Colonic mucosa (tissue), 4 donors: Measurements from ENCODE around the gene ADGRF4. TPM values are rescaled to one million over a fixed set of nuclear protein-coding genes. Genes with fewer than 3 reads are reported as not detected.

Experiments used
- DNase-seq: peaks from one replicate; pipeline ENCODE4 v3.0.0-alpha.2; 2020
- H3K27ac ChIP-seq: fragments of 200-600 bp; one replicate; pipeline ENCODE4 v1.8.0; 2021
- H3K27me3 ChIP-seq: fragments of 200-600 bp; one replicate; pipeline ENCODE4 v1.8.0; 2021
- H3K36me3 ChIP-seq: fragments of 200-600 bp; one replicate; pipeline ENCODE4 v1.8.0; 2021
- H3K4me1 ChIP-seq: fragments of 200-600 bp; one replicate; pipeline ENCODE4 v1.8.0; 2021; ENCODE audit warnings: mild to moderate bottlenecking
- H3K4me3 ChIP-seq: fragments of 200-600 bp; one replicate; pipeline ENCODE4 v1.8.0; 2021
- H3K9ac ChIP-seq, 2 donors: one replicate each; pipeline ENCODE4 v1.7.0; 2013; ENCODE audit warnings: control low read depth in 2 of 2, low read depth in 2 of 2, low read length in 2 of 2
- H3K9me3 ChIP-seq: fragments of 200-600 bp; one replicate; pipeline ENCODE4 v1.8.0; 2021
- intact Hi-C: fragments of 100-400 bp; cut with DNase I; formaldehyde crosslinking; loops from one replicate; pipeline ENCODE4 v1.14.1; 2022
- total RNA-seq, 2 donors: library from RNA; stranded (reverse); fragmentation: NEBNext Ultra II Directional in 1 of 2; extraction: Animal tissue kit (Norgen Biotek cat#: 25700) in 1 of 2; gene quantifications; one replicate each; pipeline ENCODE4 v1.2.1, GENCODE V29; 2021
- TF ChIP-seq, protein P1 (sequence below): fragments of 200-600 bp; IDR thresholded peaks from one replicate; pipeline ENCODE4 v1.8.0; 2022; ENCODE audit warnings: antibody characterized with exemption, mild to moderate bottlenecking
- donor health status: healthy.
- donor health status: DM: no; HTN: no; CAD: no.
- donor health status: DM: no; HTN: no; CAD: no.

Gene ADGRF4
- total RNA-seq, 2 donors from 2014 or later: 1.6 to 1.9 TPM

- Histone ChIP-seq H3K27me3 (no peaks in the 10 kb centered on the region), H3K4me1 (no peaks in the 10 kb centered on the region), H3K27ac (no peak overlapping the region), H3K36me3 (no peaks in the 10 kb centered on the region), H3K9me3 (no peaks in the 10 kb centered on the region), H3K4me3 (no peak overlapping the region), H3K9ac (no peak overlapping the region)
- TF ChIP-seq, protein P1, sequence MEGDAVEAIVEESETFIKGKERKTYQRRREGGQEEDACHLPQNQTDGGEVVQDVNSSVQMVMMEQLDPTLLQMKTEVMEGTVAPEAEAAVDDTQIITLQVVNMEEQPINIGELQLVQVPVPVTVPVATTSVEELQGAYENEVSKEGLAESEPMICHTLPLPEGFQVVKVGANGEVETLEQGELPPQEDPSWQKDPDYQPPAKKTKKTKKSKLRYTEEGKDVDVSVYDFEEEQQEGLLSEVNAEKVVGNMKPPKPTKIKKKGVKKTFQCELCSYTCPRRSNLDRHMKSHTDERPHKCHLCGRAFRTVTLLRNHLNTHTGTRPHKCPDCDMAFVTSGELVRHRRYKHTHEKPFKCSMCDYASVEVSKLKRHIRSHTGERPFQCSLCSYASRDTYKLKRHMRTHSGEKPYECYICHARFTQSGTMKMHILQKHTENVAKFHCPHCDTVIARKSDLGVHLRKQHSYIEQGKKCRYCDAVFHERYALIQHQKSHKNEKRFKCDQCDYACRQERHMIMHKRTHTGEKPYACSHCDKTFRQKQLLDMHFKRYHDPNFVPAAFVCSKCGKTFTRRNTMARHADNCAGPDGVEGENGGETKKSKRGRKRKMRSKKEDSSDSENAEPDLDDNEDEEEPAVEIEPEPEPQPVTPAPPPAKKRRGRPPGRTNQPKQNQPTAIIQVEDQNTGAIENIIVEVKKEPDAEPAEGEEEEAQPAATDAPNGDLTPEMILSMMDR: no peak
- intact Hi-C loops: no loop called here
- DNase-seq: no peak
Measured at GRCh38 chr6:47762502-47762901, 64.1 kb downstream of the ADGRF4 start.

DNA sequence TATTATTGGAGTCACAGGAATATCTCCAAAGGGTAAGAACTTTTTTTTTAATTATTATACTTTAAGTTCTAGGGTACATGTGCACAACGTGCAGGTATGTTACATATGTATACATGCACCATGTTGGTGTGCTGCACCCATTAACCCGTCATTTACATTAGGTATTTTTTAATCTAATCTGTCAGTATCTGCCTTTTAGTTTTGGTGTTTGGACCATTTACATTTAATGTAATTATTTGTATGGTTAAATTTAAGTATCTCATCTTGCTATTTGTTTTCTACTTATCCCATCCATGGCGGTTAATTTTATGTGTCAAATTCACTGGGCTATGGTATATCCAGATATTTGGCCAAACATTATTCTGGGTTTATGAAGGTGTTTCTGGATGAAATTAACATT, 68.1 kb downstream of the ADGRF4 start:
- intact Hi-C loops: no loop called here
- Histone ChIP-seq H3K4me1 (no peaks in the 10 kb centered on the region), H3K36me3 (no peaks in the 10 kb centered on the region), H3K27me3 (no peaks in the 10 kb centered on the region), H3K27ac (no peak overlapping the region), H3K4me3 (no peak overlapping the region), H3K9me3 (no peaks in the 10 kb centered on the region), H3K9ac (no peak overlapping the region)
- TF ChIP-seq, protein P1: no peak
- no peak for DNase-seq

GRCh38 chr6:47767102-47767501, 68.7 kb downstream of the ADGRF4 start:
- no peak overlapping the region for H3K27ac ChIP-seq
- H3K9ac ChIP-seq: no peak overlapping the region
- TF ChIP-seq, protein P1: no peak
- no peaks in the 10 kb centered on the region for H3K4me1 ChIP-seq
- no peaks in the 10 kb centered on the region for H3K27me3 ChIP-seq
- no peak overlapping the region for H3K4me3 ChIP-seq
- no peaks in the 10 kb centered on the region for H3K36me3 ChIP-seq
- intact Hi-C loops: no loop called here
- no peak for DNase-seq
- no peaks in the 10 kb centered on the region for H3K9me3 ChIP-seq

- no peak for DNase-seq
- Histone ChIP-seq H3K4me1 (no peaks in the 10 kb centered on the region), H3K4me3 (no peak overlapping the region), H3K27me3 (no peaks in the 10 kb centered on the region), H3K9ac (no peak overlapping the region), H3K27ac (no peak overlapping the region), H3K36me3 (no peaks in the 10 kb centered on the region), H3K9me3 (no peaks in the 10 kb centered on the region)
- TF ChIP-seq, protein P1: no peak
- intact Hi-C loops: no loop called here
Measured at GRCh38 chr6:47769982-47770381, 71.6 kb downstream of the ADGRF4 start.

Other genes with a start within 250 kb of the ADGRF4 start
- 100 to 1,000 TPM in 1 of 2 donors, 10 to 100 TPM in 1; 83.1 to 146 TPM for gene CD2AP, start 220.8 kb upstream of the ADGRF4 start, total RNA-seq
- not detected for gene OPN5, start 83.5 kb downstream of the ADGRF4 start, total RNA-seq